Kidney (tissue), 14 donors: Measurements from ENCODE around the gene DYNLT5. TPM values are rescaled to one million over a fixed set of nuclear protein-coding genes. Genes with fewer than 3 reads are reported as not detected.
A peak's percentile ranks its signal among the peaks of the same experiment; 100 is the strongest.
"Not testable (repeated sequence)": the region's sequence is repeated elsewhere in the genome, so short reads cannot be mapped to it uniquely, and the experiment has no call there.

ENCODE experiments used
- DNase-seq, 5 donors: peaks; one replicate each; pipeline ENCODE4 v3.0.0-alpha.2; 2013 to 2020
- FAIRE-seq: peaks from 2 replicates; lab custom pipeline; 2012; peaks lifted over from hg19 to GRCh38; lab: Jason Lieb, UNC
- H3K27ac ChIP-seq, 2 donors: one replicate each; pipeline ENCODE4 v1.7.0; 2013; ENCODE audit warnings: low read depth in 2 of 2, low read length in 2 of 2, inconsistent platforms in 1 of 2
- H3K27me3 ChIP-seq: one replicate; pipeline ENCODE4 v1.7.1; 2013; ENCODE audit warnings: low read length, inconsistent platforms; ENCODE audit not compliant: control insufficient read depth, insufficient read depth
- H3K36me3 ChIP-seq, 3 donors: one replicate each; pipeline versions ENCODE4 v1.7.0 to v1.7.1; 2013; ENCODE audit warnings: low read length in 3 of 3, control low read depth in 1 of 3, inconsistent platforms in 1 of 3; ENCODE audit not compliant: insufficient read depth in 3 of 3, control insufficient read depth in 2 of 3
- H3K4me1 ChIP-seq, 3 donors: one replicate each; pipeline versions ENCODE4 v1.7.0 to v1.7.1; 2013; ENCODE audit warnings: low read length in 3 of 3, inconsistent platforms in 1 of 3, low read depth in 1 of 3; ENCODE audit not compliant: control insufficient read depth in 2 of 3, insufficient read depth in 2 of 3
- H3K4me3 ChIP-seq, 3 donors: one replicate each; pipeline versions ENCODE4 v1.7.0 to v1.8.1; 2013; ENCODE audit warnings: low read length in 3 of 3, control low read depth in 1 of 3, inconsistent platforms in 1 of 3
- H3K9ac ChIP-seq, 3 donors: one replicate each; pipeline versions ENCODE4 v1.7.0 to v1.7.1; 2013; ENCODE audit warnings: low read length in 3 of 3, control low read depth in 1 of 3, inconsistent platforms in 1 of 3
- H3K9me3 ChIP-seq, 3 donors: one replicate each; pipeline versions ENCODE4 v1.7.0 to v1.7.1; 2013; ENCODE audit warnings: low read length in 3 of 3, control low read depth in 1 of 3, inconsistent platforms in 1 of 3; ENCODE audit not compliant: control insufficient read depth in 2 of 3, insufficient read depth in 1 of 3
- intact Hi-C: fragments of 100-400 bp; cut with DNase I; formaldehyde crosslinking; loops from one replicate; pipeline ENCODE4 v1.11.1; 2022
- polyA plus RNA-seq: library from polyadenylated mRNA; stranded (reverse); fragments of 350-450 nt; fragmentation: Illumina TruSeq; extraction: RNeasy Lipid Tissue Mini Kit (QIAGEN cat#74804); gene quantifications from one replicate; pipeline ENCODE4 v1.2.3, GENCODE V29; 2014; ENCODE audit warnings: low read depth, low replicate concordance; ENCODE audit not compliant: insufficient read depth
- total RNA-seq: library from RNA; stranded (reverse); fragmentation: NEBNext Ultra II Directional; extraction: Animal tissue kit (Norgen Biotek cat#: 25700); gene quantifications from one replicate; pipeline ENCODE4 v1.2.1, GENCODE V29; 2021
- TF ChIP-seq, protein P1 (sequence below): IDR thresholded peaks from 3 replicates; pipeline ENCODE4 v1.5.1; 2012; ENCODE audit warnings: mild to moderate bottlenecking, moderate library complexity, borderline replicate concordance; ENCODE audit not compliant: insufficient read depth; ENCODE audit errors: extremely low read depth
- donor health status: control.
- donor health status: control.
- donor health status: control.
- donor health status: control.
- donor health status: control.
- donor health status: DM: yes; HTN: yes; CAD: no.
- donor health status: Normal renal cell carcinoma (clear cell type).

The DYNLT5 gene
- total and polyA plus RNA-seq, 2 donors from 2014 or later: 0.41 to 1.4 TPM

DNA sequence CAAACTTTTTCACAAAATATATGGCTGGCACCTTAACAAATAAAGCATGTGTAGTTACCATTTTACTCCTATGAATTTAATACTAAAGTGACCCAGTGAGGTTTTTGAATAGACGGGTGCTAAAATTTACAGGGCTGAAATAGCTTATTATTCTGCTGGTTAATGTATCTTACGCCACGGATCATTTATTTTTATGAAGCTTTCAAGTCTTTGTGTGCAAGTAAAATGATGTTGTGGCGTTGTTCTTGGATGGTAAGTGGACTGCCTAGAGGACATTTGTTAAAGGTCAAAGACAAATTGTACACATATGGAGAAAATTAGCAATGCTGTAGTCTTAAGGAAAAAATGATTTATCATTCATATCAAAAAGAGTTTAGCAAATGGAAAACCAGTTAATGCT lies 26.0 kb downstream of the DYNLT5 start:
- Histone ChIP-seq H3K4me3 (no peak overlapping the region), H3K27me3 (no peaks in the 10 kb centered on the region), H3K9me3 (no peaks in the 10 kb centered on the region), H3K9ac (no peak overlapping the region), H3K36me3 (no peaks in the 10 kb centered on the region), H3K4me1 (no peaks in the 10 kb centered on the region), H3K27ac (no peak overlapping the region)
- FAIRE-seq (no peak), DNase-seq (peak in 2 of 5 donors; percentile 49 to 64)
- intact Hi-C loops: no loop called here
- TF ChIP-seq, protein P1, sequence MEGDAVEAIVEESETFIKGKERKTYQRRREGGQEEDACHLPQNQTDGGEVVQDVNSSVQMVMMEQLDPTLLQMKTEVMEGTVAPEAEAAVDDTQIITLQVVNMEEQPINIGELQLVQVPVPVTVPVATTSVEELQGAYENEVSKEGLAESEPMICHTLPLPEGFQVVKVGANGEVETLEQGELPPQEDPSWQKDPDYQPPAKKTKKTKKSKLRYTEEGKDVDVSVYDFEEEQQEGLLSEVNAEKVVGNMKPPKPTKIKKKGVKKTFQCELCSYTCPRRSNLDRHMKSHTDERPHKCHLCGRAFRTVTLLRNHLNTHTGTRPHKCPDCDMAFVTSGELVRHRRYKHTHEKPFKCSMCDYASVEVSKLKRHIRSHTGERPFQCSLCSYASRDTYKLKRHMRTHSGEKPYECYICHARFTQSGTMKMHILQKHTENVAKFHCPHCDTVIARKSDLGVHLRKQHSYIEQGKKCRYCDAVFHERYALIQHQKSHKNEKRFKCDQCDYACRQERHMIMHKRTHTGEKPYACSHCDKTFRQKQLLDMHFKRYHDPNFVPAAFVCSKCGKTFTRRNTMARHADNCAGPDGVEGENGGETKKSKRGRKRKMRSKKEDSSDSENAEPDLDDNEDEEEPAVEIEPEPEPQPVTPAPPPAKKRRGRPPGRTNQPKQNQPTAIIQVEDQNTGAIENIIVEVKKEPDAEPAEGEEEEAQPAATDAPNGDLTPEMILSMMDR: no peak

DNA sequence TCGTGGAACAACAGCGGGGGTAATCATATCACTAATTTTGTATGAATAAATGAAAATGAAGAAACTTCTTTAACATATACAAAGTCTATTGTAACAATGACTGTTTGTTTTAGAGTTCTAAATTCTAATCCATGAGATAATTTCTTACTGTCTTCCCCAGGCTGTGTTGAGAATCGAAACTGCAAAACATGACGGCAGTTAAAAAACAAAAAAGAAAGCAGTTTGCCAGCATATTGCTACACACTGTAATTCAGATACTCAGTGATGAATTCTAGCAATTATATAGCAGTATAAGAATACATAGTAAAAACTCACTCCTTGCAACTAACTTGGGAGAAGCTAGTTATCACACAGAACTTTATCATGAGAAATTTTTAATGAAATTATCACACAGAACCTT lies 26.7 kb downstream of the DYNLT5 start:
- H3K36me3 ChIP-seq: no peaks in the 10 kb centered on the region
- H3K9me3 ChIP-seq: no peaks in the 10 kb centered on the region
- TF ChIP-seq, protein P1: no peak
- H3K9ac ChIP-seq: no peak overlapping the region
- no peak overlapping the region for H3K27ac ChIP-seq
- no peaks in the 10 kb centered on the region for H3K27me3 ChIP-seq
- no peaks in the 10 kb centered on the region for H3K4me1 ChIP-seq
- no peak for DNase-seq
- intact Hi-C loops: no loop called here
- no peak for FAIRE-seq
- no peak overlapping the region for H3K4me3 ChIP-seq

DNA sequence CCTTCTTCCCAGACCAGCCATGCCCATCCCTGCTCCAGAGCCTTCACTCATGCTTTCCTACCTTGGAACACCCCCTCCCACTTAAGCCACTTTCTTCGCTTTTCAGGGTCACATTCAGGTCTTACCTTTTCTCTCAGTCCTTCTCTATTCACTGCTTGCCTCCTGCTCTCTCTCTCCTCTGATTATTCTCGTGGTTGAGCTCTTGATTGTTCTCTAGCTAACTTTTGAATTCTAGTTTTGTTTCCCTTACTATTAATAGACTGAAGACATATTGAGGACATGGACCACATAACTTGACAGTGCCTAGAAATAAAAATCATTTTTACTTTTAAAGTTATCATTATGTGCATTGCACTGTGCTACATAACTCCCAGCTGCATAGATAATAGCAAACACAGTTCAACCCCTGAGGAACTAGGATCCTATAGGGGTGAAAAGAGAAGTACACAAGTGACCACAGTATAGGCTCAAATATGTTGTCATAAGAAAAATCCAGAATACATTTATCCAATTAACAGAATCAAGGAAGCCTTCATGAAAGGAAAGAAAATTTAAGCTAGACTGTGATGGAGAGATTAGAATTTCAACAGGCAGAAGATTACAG lies 27.3 kb downstream of the DYNLT5 start:
- TF ChIP-seq, protein P1: no peak
- no peaks in the 10 kb centered on the region for H3K9me3 ChIP-seq
- no peaks in the 10 kb centered on the region for H3K4me1 ChIP-seq
- H3K36me3 ChIP-seq: no peaks in the 10 kb centered on the region
- no peak overlapping the region for H3K4me3 ChIP-seq
- intact Hi-C loops: no loop called here
- no peak for DNase-seq
- no peaks in the 10 kb centered on the region for H3K27me3 ChIP-seq
- H3K27ac ChIP-seq: no peak overlapping the region
- FAIRE-seq: no peak
- H3K9ac ChIP-seq: no peak overlapping the region

DNA sequence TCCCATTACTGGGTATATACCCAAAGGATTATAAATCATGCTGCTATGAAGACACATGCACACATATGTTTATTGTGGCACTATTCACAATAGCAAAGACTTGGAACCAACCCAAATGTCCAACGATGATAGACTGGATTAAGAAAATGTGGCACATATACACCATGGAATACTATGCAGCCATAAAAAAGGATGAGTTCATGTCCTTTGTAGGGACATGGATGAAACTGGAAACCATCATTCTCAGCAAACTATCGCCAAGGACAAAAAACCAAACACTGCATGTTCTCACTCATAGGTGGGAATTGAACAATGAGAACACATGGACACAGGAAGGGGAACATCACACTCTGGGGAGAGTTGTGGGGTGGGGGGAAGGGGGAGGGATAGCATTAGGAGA lies 33.5 kb downstream of the DYNLT5 start:
- H3K4me3 ChIP-seq, intact Hi-C loops, H3K27ac ChIP-seq, H3K9me3 ChIP-seq, FAIRE-seq, H3K36me3 ChIP-seq, H3K4me1 ChIP-seq, H3K27me3 ChIP-seq, H3K9ac ChIP-seq, DNase-seq: not testable (repeated sequence)
